ENCODE results near the gene RBM25.

The RBM25 gene

DNA sequence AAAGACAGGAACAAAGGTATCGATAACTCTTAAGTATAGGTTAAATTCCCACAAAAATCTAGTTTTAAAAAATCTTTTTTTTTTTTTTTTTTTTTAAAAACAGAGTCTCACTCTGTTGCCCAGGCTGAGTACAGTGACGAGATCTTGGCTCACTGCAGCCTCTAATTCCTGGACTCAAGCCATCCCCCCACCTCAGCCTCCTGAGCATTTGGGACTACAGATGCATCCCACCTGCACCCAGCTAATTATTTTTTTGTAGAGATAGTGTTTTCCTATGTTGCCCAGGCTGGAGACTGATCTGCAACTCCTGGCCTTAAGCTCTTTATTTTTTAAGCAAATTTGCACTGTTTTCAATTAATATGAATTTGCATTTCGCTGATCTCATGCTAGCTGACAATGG, 87.8 kb downstream of the RBM25 start:
- TF ChIP-seq EGR2 (tag by site-specific recombination; IDR thresholded peaks at IDR 0.05; ENCODE audit: low read depth) (no peak), PBX3 (CRISPR knock-in tag; IDR thresholded peaks at IDR 0.05) (no peak), ZNF184 (tag by site-specific recombination; IDR thresholded peaks at IDR 0.05) (no peak), MYNN (tag by site-specific recombination; IDR thresholded peaks at IDR 0.05; ENCODE audit: borderline replicate concordance) (no peak), ZNF76 (tag by site-specific recombination; IDR thresholded peaks at IDR 0.05; ENCODE audit: borderline replicate concordance, low read depth) (no peak), ZNF777 (tag by site-specific recombination; IDR thresholded peaks at IDR 0.05; ENCODE audit: borderline replicate concordance) (no peak), TRIM28 (IDR thresholded peaks at IDR 0.05; ENCODE audit: borderline replicate concordance, low read length) (no peak), TCF7L2 (IDR thresholded peaks at IDR 0.05; ENCODE audit: borderline replicate concordance, low read depth, low read length) (no peak), ZNF354C (tag by site-specific recombination; IDR thresholded peaks at IDR 0.05; ENCODE audit: borderline replicate concordance, low read depth) (no peak), ZSCAN16 (tag by site-specific recombination; IDR thresholded peaks at IDR 0.05) (no peak), ZNF785 (tag by site-specific recombination; IDR thresholded peaks at IDR 0.05) (no peak), GLIS2 (tag by site-specific recombination; IDR thresholded peaks at IDR 0.05) (no peak), SP3 (tag by site-specific recombination; IDR thresholded peaks at IDR 0.05) (no peak)
- TF ChIP-seq, protein P1, sequence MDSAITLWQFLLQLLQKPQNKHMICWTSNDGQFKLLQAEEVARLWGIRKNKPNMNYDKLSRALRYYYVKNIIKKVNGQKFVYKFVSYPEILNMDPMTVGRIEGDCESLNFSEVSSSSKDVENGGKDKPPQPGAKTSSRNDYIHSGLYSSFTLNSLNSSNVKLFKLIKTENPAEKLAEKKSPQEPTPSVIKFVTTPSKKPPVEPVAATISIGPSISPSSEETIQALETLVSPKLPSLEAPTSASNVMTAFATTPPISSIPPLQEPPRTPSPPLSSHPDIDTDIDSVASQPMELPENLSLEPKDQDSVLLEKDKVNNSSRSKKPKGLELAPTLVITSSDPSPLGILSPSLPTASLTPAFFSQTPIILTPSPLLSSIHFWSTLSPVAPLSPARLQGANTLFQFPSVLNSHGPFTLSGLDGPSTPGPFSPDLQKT (IDR thresholded peaks at IDR 0.05; ENCODE audit: borderline replicate concordance, low read depth, low read length): no peak
- Histone ChIP-seq H3K4me3 (ENCODE audit: low read depth, low read length) (no peak overlapping the region), H3K9me3 (ENCODE audit: control insufficient read depth, insufficient read depth, low read depth, low read length) (no peaks in the 10 kb centered on the region), H3K4me1 (ENCODE audit: control insufficient read depth, insufficient read depth, low read length) (no peaks in the 10 kb centered on the region), H3K27ac (ENCODE audit: extremely low read depth, low read depth, low read length) (no peak overlapping the region), H3K36me3 (ENCODE audit: control insufficient read depth in 2 of 2, insufficient read depth in 1 of 2, low read length in 2 of 2) (peaks cover 3 to 25% of the 10 kb centered on the region in 2 experiments)
- ChIA-PET CTCF (no interaction called here), POLR2A (interaction anchor here (1.5 kb wide), 1 partner anchor 10 kb away, joined by 3 read pairs; the partner anchor contains the start of gene PSEN1)

GRCh38 chr14:73149753-73150152, 91.4 kb downstream of the RBM25 start:
- Histone ChIP-seq H3K4me3 (ENCODE audit: low read depth, low read length) (no peak overlapping the region), H3K27ac (ENCODE audit: extremely low read depth, low read depth, low read length) (no peak overlapping the region), H3K4me1 (ENCODE audit: control insufficient read depth, insufficient read depth, low read length) (no peaks in the 10 kb centered on the region), H3K36me3 (ENCODE audit: control insufficient read depth in 2 of 2, insufficient read depth in 1 of 2, low read length in 2 of 2) (peaks cover 11 to 31% of the 10 kb centered on the region in 2 experiments), H3K9me3 (ENCODE audit: control insufficient read depth, insufficient read depth, low read depth, low read length) (no peaks in the 10 kb centered on the region)
- POLR2A ChIA-PET: no interaction called here
- CTCF ChIA-PET: interaction anchor here (0.7 to 1.1 kb wide), 3 partner anchors 13 to 167 kb away, joined by 3 read pairs; no protein-coding TSS in a partner anchor
- TF ChIP-seq ZNF488 (tag by site-specific recombination; IDR thresholded peaks at IDR 0.05) (no peak), ZNF600 (tag by site-specific recombination; IDR thresholded peaks at IDR 0.05) (no peak), ZNF433 (tag by site-specific recombination; IDR thresholded peaks at IDR 0.05; ENCODE audit: low read depth) (no peak), ZNF660 (tag by site-specific recombination; IDR thresholded peaks at IDR 0.05) (no peak), MYNN (tag by site-specific recombination; IDR thresholded peaks at IDR 0.05; ENCODE audit: borderline replicate concordance) (no peak), ZNF398 (tag by site-specific recombination; IDR thresholded peaks at IDR 0.05) (no peak), ZNF768 (tag by site-specific recombination; IDR thresholded peaks at IDR 0.05) (no peak), ZNF155 (tag by site-specific recombination; IDR thresholded peaks at IDR 0.05) (no peak), ZNF184 (tag by site-specific recombination; IDR thresholded peaks at IDR 0.05) (no peak), ZBTB21 (tag by site-specific recombination; IDR thresholded peaks at IDR 0.05) (no peak), YY2 (tag by site-specific recombination; IDR thresholded peaks at IDR 0.05) (no peak), ZBTB17 (tag by site-specific recombination; IDR thresholded peaks at IDR 0.05) (no peak)
- TF ChIP-seq, protein P2, sequence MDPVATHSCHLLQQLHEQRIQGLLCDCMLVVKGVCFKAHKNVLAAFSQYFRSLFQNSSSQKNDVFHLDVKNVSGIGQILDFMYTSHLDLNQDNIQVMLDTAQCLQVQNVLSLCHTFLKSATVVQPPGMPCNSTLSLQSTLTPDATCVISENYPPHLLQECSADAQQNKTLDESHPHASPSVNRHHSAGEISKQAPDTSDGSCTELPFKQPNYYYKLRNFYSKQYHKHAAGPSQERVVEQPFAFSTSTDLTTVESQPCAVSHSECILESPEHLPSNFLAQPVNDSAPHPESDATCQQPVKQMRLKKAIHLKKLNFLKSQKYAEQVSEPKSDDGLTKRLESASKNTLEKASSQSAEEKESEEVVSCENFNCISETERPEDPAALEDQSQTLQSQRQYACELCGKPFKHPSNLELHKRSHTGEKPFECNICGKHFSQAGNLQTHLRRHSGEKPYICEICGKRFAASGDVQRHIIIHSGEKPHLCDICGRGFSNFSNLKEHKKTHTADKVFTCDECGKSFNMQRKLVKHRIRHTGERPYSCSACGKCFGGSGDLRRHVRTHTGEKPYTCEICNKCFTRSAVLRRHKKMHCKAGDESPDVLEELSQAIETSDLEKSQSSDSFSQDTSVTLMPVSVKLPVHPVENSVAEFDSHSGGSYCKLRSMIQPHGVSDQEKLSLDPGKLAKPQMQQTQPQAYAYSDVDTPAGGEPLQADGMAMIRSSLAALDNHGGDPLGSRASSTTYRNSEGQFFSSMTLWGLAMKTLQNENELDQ (tag by site-specific recombination; IDR thresholded peaks at IDR 0.05; ENCODE audit: low read depth): no peak
- TF ChIP-seq, protein P3, sequence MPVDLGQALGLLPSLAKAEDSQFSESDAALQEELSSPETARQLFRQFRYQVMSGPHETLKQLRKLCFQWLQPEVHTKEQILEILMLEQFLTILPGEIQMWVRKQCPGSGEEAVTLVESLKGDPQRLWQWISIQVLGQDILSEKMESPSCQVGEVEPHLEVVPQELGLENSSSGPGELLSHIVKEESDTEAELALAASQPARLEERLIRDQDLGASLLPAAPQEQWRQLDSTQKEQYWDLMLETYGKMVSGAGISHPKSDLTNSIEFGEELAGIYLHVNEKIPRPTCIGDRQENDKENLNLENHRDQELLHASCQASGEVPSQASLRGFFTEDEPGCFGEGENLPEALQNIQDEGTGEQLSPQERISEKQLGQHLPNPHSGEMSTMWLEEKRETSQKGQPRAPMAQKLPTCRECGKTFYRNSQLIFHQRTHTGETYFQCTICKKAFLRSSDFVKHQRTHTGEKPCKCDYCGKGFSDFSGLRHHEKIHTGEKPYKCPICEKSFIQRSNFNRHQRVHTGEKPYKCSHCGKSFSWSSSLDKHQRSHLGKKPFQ (tag by site-specific recombination; IDR thresholded peaks at IDR 0.05): no peak

All from HEK293 (cell line).